NCI-H146 treated with DMSO at 0.1 percent for 48 hours (cell line): ENCODE results near the gene PLA2R1.
"Not testable (repeated sequence)": the region's sequence is repeated elsewhere in the genome, so short reads cannot be mapped to it uniquely, and the experiment has no call there.

Experiments
- DNase-seq: peaks from one replicate; lab custom pipeline; 2025; ENCODE audit not compliant: unreplicated experiment; lab: John Stamatoyannopoulos, UW

PLA2R1 gene

DNA sequence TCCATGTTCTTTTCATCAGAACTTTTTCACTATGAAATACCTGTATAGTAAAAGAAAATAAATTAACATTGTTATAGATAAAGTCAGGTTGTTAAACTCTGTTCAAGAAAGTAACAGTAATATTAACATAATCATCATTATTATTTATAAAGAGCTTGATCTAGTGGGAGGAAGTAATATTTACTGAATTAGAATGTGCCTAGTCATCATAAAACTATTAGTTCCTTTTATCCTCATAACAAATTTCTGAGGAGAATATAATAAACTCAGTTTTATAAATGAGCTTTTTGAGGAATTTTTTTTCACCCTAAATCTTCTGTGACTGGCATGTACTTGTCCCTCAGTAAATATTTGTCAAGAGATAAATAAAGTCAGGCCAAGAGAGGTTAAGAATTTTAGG is 78.4 kb downstream of the PLA2R1 start:
- no peak for DNase-seq

- no peak for DNase-seq
Measured at GRCh38 chr2:159982842-159983785, 79.3 kb downstream of the PLA2R1 start.

DNA sequence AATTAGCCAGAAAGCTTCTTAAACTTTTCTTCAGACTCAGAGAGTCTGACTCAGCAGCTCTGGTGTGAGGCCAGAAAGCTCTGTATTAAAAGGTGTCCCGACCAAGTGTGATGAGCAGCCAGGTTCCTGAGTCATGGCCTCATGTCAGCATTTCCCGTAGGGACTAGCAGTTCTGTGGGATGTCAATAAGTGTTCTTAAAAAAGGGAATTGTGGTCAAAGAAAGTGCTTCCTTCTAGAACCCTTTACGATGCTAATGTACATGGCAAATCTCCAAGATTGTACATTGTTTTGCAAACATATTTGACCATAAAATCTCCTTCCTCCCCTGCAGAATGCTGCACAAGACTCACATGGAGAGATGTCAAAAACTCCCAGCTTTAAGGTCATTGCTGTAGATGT is 80.1 kb downstream of the PLA2R1 start:
- DNase-seq: no peak

GRCh38 chr2:159976527-159977160 is 85.8 kb downstream of the PLA2R1 start:
- no peak for DNase-seq

DNA sequence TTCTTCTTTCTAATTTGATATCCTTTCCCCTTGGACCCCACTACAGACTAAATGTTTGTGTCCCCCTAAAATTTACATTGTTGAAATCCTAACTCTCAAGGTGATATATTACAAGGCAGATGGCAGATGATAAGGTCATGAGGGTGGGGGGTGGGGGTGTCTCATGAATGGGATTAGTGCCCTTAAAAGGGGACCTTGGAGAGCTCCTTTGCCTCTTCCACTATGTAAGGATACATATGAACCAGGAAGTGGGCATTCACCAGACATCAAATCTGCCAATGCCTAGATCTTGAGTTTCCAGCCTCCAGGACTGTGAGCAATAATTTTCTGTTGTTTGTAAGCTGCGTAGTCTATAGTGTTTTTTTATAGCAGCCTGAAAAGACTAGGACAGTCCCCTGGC is 89.1 kb downstream of the PLA2R1 start:
- no peak for DNase-seq

- no peak for DNase-seq
Measured at GRCh38 chr2:159971365-159972152, 90.9 kb downstream of the PLA2R1 start.

- DNase-seq: not testable (repeated sequence)
Measured at GRCh38 chr2:159970548-159970947, 91.9 kb downstream of the PLA2R1 start.

GRCh38 chr2:159968279-159968900 is 94.0 kb downstream of the PLA2R1 start:
- DNase-seq: no peak

GRCh38 chr2:159963700-159964099 is 98.7 kb downstream of the PLA2R1 start:
- DNase-seq: no peak

DNA sequence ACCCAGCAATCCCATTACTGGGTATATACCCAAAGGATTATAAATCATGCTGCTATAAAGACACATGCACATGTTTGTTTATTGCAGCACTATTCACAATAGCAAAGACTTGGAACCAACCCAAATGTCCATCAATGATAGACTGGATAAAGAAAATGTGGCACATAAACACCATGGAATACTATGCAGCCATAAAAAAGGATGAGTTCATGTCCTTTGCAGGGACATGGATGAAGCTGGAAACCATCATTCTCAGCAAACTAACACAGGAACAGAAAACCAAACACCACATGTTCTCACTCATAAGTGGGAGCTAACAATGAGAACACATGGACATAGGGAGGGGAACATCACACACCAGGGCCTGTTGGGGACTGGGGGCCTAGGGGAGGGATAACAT is 99.9 kb downstream of the PLA2R1 start:
- not testable (repeated sequence) for DNase-seq

- DNase-seq: no peak
Measured at GRCh38 chr2:159961451-159961850, 101.0 kb downstream of the PLA2R1 start.

GRCh38 chr2:159961037-159961436 is 101.4 kb downstream of the PLA2R1 start:
- DNase-seq: peak; percentile 54

DNA sequence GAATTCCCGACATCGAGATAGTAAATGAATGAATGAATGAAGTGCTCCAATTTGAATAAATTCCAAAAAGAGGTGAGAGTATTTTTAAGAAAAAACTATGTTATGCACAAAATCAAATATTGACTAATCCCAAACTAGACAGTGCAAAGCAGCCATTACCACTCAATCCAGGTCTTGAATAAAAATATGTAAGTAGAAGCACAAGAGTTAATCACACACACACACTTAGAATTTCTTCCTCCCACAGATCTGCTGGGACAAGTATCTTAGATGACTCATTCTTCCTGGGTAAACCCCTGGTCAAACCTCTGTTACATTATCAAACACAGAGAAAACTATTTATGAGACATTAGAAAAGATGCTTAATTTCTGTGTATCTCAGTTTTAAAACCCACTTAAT is 102.0 kb downstream of the PLA2R1 start:
- DNase-seq: no peak

DNA sequence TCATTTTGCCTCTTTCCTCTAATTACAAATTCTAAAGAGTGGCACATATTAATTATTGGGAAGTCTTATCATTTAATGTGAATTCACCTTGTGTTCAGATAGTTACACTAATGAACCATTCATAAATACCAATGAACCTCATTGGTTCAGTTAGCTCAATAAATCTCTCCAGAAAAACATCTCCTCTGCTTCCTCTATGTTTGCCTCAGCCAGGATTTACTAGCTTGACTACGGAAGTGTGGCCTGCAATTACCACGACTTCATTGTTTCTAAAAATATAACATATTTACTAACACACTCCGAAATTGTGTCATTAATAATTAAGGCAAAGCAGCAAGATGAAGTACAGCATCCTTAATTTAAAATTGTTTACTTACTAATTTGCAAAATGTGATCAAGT is 103.3 kb downstream of the PLA2R1 start:
- DNase-seq: no peak

DNA sequence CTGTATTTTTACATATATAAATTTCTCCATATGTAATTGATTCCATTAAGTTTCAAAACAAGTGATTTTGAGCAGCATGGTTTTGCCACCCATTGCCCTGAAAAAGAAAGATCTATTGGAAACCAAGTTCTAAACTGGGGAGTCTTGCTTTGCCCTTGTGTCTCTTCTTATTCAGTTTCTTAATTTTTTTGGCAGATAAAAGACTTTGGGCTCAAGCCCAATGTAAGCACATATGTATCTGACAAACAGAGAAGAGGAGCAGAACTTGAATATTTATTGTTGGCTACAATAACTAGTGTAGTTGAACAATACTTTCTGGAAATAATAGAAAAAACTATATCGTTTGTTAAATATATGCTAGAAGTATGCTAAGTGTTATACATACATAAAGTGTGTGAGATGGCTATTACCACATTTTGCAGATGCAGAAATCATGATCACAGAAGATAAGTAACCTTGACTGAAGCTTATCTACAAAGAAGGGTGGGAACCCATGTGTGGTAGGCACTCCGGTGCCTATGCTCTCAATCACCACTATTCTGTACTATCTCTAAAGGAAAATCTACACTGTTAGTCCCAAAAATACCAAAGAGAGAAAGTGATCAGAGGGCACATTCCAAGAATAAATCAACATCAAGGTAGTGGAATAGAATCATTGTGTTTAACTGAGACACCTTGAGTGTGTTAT is 109.1 kb downstream of the PLA2R1 start:
- no peak for DNase-seq

DNA sequence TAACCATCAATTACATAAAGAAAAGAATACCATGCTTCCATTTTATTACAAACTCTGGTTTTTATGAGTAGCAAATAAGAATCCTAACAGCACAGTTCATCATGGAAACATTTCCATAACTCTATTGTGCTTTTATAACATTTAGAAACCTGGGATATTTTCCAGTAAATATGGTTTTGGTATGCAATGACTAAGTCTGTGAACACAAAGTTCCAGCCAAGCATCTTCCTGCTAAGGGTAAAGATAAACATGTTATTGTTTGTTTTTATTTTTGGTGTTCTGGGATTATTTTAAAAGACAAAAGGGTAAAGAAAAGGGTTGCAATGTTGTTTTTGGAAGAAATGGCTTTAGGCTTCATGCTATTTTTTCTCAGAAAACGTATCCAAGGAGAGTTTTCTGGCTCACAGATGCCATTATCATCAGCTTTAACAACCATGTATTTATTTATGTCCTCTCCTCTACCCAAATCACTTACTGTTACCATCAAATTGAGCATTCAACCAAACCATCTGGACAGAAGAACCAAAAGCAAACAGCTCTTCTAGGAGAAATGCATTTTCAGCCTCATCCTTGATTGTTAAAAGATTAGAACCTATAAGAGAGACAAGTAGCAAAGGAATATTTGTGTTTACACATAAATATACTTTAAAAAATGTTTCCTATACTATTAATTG is 116.0 kb downstream of the PLA2R1 start:
- no peak for DNase-seq

DNA sequence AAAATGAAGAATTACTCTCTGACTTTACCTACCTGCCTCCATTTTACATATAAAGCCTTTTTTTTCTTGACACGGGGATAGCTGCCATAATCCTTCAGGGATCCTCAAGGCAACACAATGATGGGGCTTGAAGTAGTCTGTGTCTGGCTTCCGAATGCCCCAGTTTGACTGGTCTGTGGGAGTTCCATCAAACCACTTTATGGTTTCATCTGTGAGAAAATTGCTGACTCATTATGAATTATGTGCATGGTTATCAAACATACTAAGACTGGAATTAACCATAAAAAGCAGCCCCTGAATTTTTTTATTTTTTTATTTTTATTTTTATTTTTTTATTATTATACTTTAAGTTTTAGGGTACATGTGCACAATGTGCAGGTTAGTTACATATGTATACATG is 117.5 kb downstream of the PLA2R1 start:
- DNase-seq: no peak

GRCh38 chr2:159942146-159942545 is 120.3 kb downstream of the PLA2R1 start:
- no peak for DNase-seq

- no peak for DNase-seq
Measured at GRCh38 chr2:159941729-159942128, 120.7 kb downstream of the PLA2R1 start.

DNA sequence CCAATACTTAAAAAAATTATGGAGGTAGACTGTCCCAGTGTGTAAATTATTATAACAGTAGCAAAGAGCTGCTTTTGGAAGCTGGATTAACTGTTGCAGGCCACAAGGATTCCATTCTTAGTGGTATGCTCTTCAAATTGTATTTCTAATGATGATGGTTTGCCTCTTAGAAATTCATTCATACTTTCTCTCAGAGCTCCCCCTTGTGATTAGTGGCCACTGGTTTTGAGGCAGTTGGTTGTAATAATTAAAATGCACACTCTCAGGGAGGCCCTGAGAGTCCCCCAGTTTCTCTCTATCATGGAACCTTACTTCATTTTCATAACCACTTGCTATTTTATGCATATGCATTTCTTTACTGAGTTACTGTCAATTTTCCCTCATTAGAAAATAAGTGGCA is 122.5 kb downstream of the PLA2R1 start:
- DNase-seq: peak; percentile 3
